Lung (tissue), 12 donors: ENCODE data around the gene MLLT6. TPM values are rescaled to one million over a fixed set of nuclear protein-coding genes. Genes with fewer than 3 reads are reported as not detected.
A peak's percentile ranks its signal among the peaks of the same experiment; 100 is the strongest.

Experiments used
- ATAC-seq: fragments of 200-7000 bp; cut with Tn5 transposase; one replicate; pipeline ENCODE4 v1.9.1; 2020; ENCODE audit warnings: moderate number of reproducible peaks; ENCODE audit not compliant: insufficient read depth, low FRiP score
- DNase-seq, 3 donors: peaks; one replicate each; pipeline ENCODE4 v3.0.0-alpha.2; 2013 to 2017
- H3K27ac ChIP-seq, 2 donors: one replicate each; pipeline ENCODE4 v1.5.1; 2013; ENCODE audit warnings: mild to moderate bottlenecking in 2 of 2, moderate library complexity in 2 of 2, control low read depth in 1 of 2, inconsistent platforms in 1 of 2, low read depth in 1 of 2, low read length in 1 of 2
- H3K27me3 ChIP-seq, 3 donors: one replicate each; pipeline ENCODE4 v1.5.1; 2013; ENCODE audit warnings: low read length in 2 of 3; ENCODE audit not compliant: control insufficient read depth in 3 of 3, insufficient read depth in 3 of 3
- H3K36me3 ChIP-seq, 4 donors: one replicate each; pipeline ENCODE4 v1.5.1; 2013; ENCODE audit warnings: low read length in 4 of 4, mild to moderate bottlenecking in 1 of 4, moderate library complexity in 1 of 4; ENCODE audit not compliant: control insufficient read depth in 4 of 4, insufficient read depth in 4 of 4
- H3K4me1 ChIP-seq, 5 donors: one replicate each; pipeline ENCODE4 v1.5.1; 2013; ENCODE audit warnings: low read length in 5 of 5, mild to moderate bottlenecking in 2 of 5, moderate library complexity in 1 of 5; ENCODE audit not compliant: control insufficient read depth in 5 of 5, insufficient read depth in 5 of 5
- H3K4me3 ChIP-seq: one replicate; pipeline ENCODE4 v1.5.1; 2013; ENCODE audit warnings: mild to moderate bottlenecking, control low read depth, moderate library complexity
- H3K9ac ChIP-seq, 2 donors: one replicate each; pipeline ENCODE4 v1.5.1; 2013; ENCODE audit warnings: low read length in 2 of 2, control low read depth in 1 of 2; ENCODE audit not compliant: insufficient read depth in 1 of 2
- H3K9me3 ChIP-seq, 4 donors: one replicate each; pipeline ENCODE4 v1.5.1; 2013; ENCODE audit warnings: low read length in 3 of 4, mild to moderate bottlenecking in 1 of 4, moderate library complexity in 1 of 4; ENCODE audit not compliant: control insufficient read depth in 4 of 4, insufficient read depth in 3 of 4
- CTCF ChIP-seq: IDR thresholded peaks from 2 replicates; pipeline ENCODE4 v1.5.1; 2012; ENCODE audit warnings: mild to moderate bottlenecking; ENCODE audit errors: control extremely low read depth, extremely low read depth
- WGBS, 2 donors: extraction: QIAGEN DNeasy Blood & Tissue Kit; methylation state at CpG; one replicate each; pipeline ENCODE4 v1.1.7; 2013; 5-methylcytosine and 5-hydroxymethylcytosine counted together
- polyA plus RNA-seq, 2 donors: library from polyadenylated mRNA; stranded (reverse); fragments of 200-250 nt; gene quantifications; one replicate each; pipeline ENCODE4 v1.2.1, GENCODE V29; 2013
- total RNA-seq, 2 donors: library from RNA; depleted of rRNA in 1 of 2; stranded (reverse); fragments of >200 nt in 1 of 2; gene quantifications; one replicate each; pipeline ENCODE4 v1.2.1, GENCODE V29; 2014 to 2021
- donor health status: control.
- donor health status: control.
- donor health status: Bipolar disorder and iron deficiency.
- donor health status: healthy.
- donor health status: DM: yes; HTN: yes; CAD: no.

MLLT6 gene
- total and polyA plus RNA-seq, 4 donors, result 64.0 to 108 (median 70.3) TPM

- no peak for ATAC-seq
- Histone ChIP-seq H3K4me1 (peaks cover 9 to 52% (median 28%) of the 10 kb centered on the region in 5 donors), H3K27me3 (no peaks in the 10 kb centered on the region), H3K9me3 (no peaks in the 10 kb centered on the region), H3K9ac (peak overlapping the region; percentile 7 to 74), H3K36me3 (peaks cover 0 to 29% (median 19%) of the 10 kb centered on the region in 4 donors), H3K4me3 (no peak overlapping the region), H3K27ac (peak overlapping the region; percentile 46 to 95)
- no peak for TF ChIP-seq CTCF
- peak in 1 of 3 donors; percentile 35 for DNase-seq
- 73 to 91% methylated on average over 5 of the region's 5 CpGs for WGBS, 2 donors
These were observed 36.4 kb downstream of the MLLT6 start for GRCh38 chr17:38741461-38741860.

GRCh38 chr17:38741921-38742410 is 36.9 kb downstream of the MLLT6 start:
- Histone ChIP-seq H3K27ac (peak overlapping the region; percentile 46 to 95), H3K4me3 (no peak overlapping the region), H3K9ac (peak overlapping the region; percentile 7 to 74), H3K4me1 (peaks cover 9 to 57% (median 29%) of the 10 kb centered on the region in 5 donors), H3K9me3 (no peaks in the 10 kb centered on the region), H3K36me3 (peaks cover 0 to 27% (median 19%) of the 10 kb centered on the region in 4 donors), H3K27me3 (no peaks in the 10 kb centered on the region)
- peak in 2 of 3 donors; percentile 91 for DNase-seq
- ATAC-seq, result peak; percentile 6
- no peak for TF ChIP-seq CTCF
- WGBS, 2 donors, result 47 to 63% methylated on average over 7 of the region's 7 CpGs

GRCh38 chr17:38742411-38743308 is 37.6 kb downstream of the MLLT6 start:
- TF ChIP-seq CTCF, result no peak
- 39 to 67% methylated on average over 22 of the region's 22 CpGs for whole genome bisulfite sequencing, 2 donors
- Histone ChIP-seq H3K27me3 (no peaks in the 10 kb centered on the region), H3K4me1 (peaks cover 9 to 58% (median 29%) of the 10 kb centered on the region in 5 donors), H3K9ac (peak overlapping the region; percentile 7 to 74), H3K27ac (peak overlapping the region; percentile 46 to 95), H3K9me3 (no peaks in the 10 kb centered on the region), H3K36me3 (peaks cover 0 to 22% (median 16%) of the 10 kb centered on the region in 4 donors), H3K4me3 (no peak overlapping the region)
- DNase-seq (peak; percentile 96 to 100 (median 98)), ATAC-seq (no peak)
